Calu3 (cell line): ENCODE measurements around the gene TXN. TPM values are rescaled to one million over a fixed set of nuclear protein-coding genes. Genes with fewer than 3 reads are reported as not detected.
A peak's percentile ranks its signal among the peaks of the same experiment; 100 is the strongest.

Experiments
- BruUV-seq: library from RNA; stranded (reverse); fragments of 400-500 nt; replicated peaks from 2 replicates; lab custom pipeline; 2021; lab: Mats Ljungman, UMichigan
- CTCF ChIA-PET: fragments of 300-600 bp; sonication (Branson Sonifier 250); formaldehyde crosslinking; loops from one replicate; lab custom pipeline; 2022; ENCODE audit warnings: antibody characterized with exemption; lab: Charles Lee
- DNase-seq: peaks from one replicate; pipeline ENCODE4 v3.0.0; 2022
- H3K27ac Mint-ChIP-seq: one replicate; pipeline ENCODE4 v1.8.0; 2022; ENCODE audit warnings: mixed read lengths; ENCODE audit not compliant: unreplicated experiment
- H3K27me3 Mint-ChIP-seq: one replicate; pipeline ENCODE4 v1.8.0; 2022; ENCODE audit warnings: mixed read lengths; ENCODE audit not compliant: unreplicated experiment
- H3K36me3 Mint-ChIP-seq: one replicate; pipeline ENCODE4 v1.8.0; 2022; ENCODE audit warnings: mild to moderate bottlenecking, moderate library complexity, mixed read lengths; ENCODE audit not compliant: insufficient read depth, unreplicated experiment
- H3K4me1 Mint-ChIP-seq: one replicate; pipeline ENCODE4 v1.8.0; 2022; ENCODE audit warnings: mild to moderate bottlenecking, low read depth, mixed read lengths; ENCODE audit not compliant: unreplicated experiment
- H3K4me3 Mint-ChIP-seq: one replicate; pipeline ENCODE4 v1.8.0; 2022; ENCODE audit warnings: mild to moderate bottlenecking, low read depth, moderate library complexity, mixed read lengths; ENCODE audit not compliant: unreplicated experiment
- H3K9me3 Mint-ChIP-seq: one replicate; pipeline ENCODE4 v1.8.0; 2022; ENCODE audit warnings: low read depth, mixed read lengths; ENCODE audit not compliant: unreplicated experiment
- CTCF ChIP-seq: fragments of 200-600 bp; IDR thresholded peaks from one replicate; pipeline ENCODE4 v1.8.0; 2022; ENCODE audit warnings: antibody characterized with exemption; ENCODE audit not compliant: unreplicated experiment
- intact Hi-C: fragments of 100-400 bp; cut with micrococcal nuclease; formaldehyde crosslinking; loops from one replicate; pipeline ENCODE4 v1.10.0; 2022; ENCODE audit not compliant: unreplicated experiment
- total RNA-seq: library from RNA; stranded (reverse); gene quantifications from 2 replicates; pipeline ENCODE4 v1.2.3, GENCODE V29; 2022

TXN gene
- total RNA-seq, 1 experiment from 2014 or later: 278 TPM

GRCh38 chr9:110257956-110258355 lies 1.6 kb upstream of the TXN start:
- DNase-seq: no peak
- no peaks in the 10 kb centered on the region for H3K9me3 Mint-ChIP-seq
- H3K27ac Mint-ChIP-seq: peak overlapping the region; percentile 99
- peaks cover 42% of the 10 kb centered on the region for H3K4me1 Mint-ChIP-seq
- BruUV-seq: no TSS peak
- TF ChIP-seq CTCF: no peak
- H3K4me3 Mint-ChIP-seq: peak overlapping the region; percentile 96
- no peaks in the 10 kb centered on the region for H3K27me3 Mint-ChIP-seq
- intact Hi-C loops: loop anchor here (10.0 kb wide), 1 partner anchor 167 kb away; no protein-coding TSS in a partner anchor
- H3K36me3 Mint-ChIP-seq: peaks cover 28% of the 10 kb centered on the region
- CTCF ChIA-PET: interaction anchor here (0.9 kb wide), 1 partner anchor 26 kb away, joined by 4 read pairs; no protein-coding TSS in a partner anchor

- H3K4me1 Mint-ChIP-seq: peaks cover 47% of the 10 kb centered on the region
- peak overlapping the region; percentile 99 for H3K27ac Mint-ChIP-seq
- H3K36me3 Mint-ChIP-seq: peaks cover 28% of the 10 kb centered on the region
- intact Hi-C loops: loop anchor here (10.0 kb wide), 1 partner anchor 168 kb away; no protein-coding TSS in a partner anchor
- no peak for TF ChIP-seq CTCF
- no peaks in the 10 kb centered on the region for H3K9me3 Mint-ChIP-seq
- CTCF ChIA-PET: interaction anchor here (0.6 to 1.1 kb wide), 3 partner anchors 27 to 69 kb away, joined by 3 to 4 read pairs (median 4); no protein-coding TSS in a partner anchor
- TSS peak; percentile 82 for BruUV-seq
- no peak for DNase-seq
- no peaks in the 10 kb centered on the region for H3K27me3 Mint-ChIP-seq
- H3K4me3 Mint-ChIP-seq: peak overlapping the region; percentile 96
These were observed 962 bp upstream of the TXN start for GRCh38 chr9:110257097-110257841.

- BruUV-seq: no TSS peak
- no peaks in the 10 kb centered on the region for H3K9me3 Mint-ChIP-seq
- H3K4me3 Mint-ChIP-seq: peak overlapping the region; percentile 96
- H3K27me3 Mint-ChIP-seq: no peaks in the 10 kb centered on the region
- H3K4me1 Mint-ChIP-seq: peaks cover 55% of the 10 kb centered on the region
- CTCF ChIA-PET: interaction anchor here (0.6 to 1.1 kb wide), 3 partner anchors 28 to 273 kb away, joined by 3 to 5 read pairs (median 4); no protein-coding TSS in a partner anchor
- intact Hi-C loops: loop anchor here (10.0 kb wide), 1 partner anchor 169 kb away; no protein-coding TSS in a partner anchor
- H3K27ac Mint-ChIP-seq: peak overlapping the region; percentile 99
- H3K36me3 Mint-ChIP-seq: peaks cover 38% of the 10 kb centered on the region
- no peak for TF ChIP-seq CTCF
- peak; percentile 59 for DNase-seq
These were observed 586 bp downstream of the TXN start for GRCh38 chr9:110255463-110256379.

- H3K27me3 Mint-ChIP-seq: no peaks in the 10 kb centered on the region
- no peak for TF ChIP-seq CTCF
- peak overlapping the region; percentile 78 for H3K27ac Mint-ChIP-seq
- no peak for DNase-seq
- BruUV-seq: no TSS peak
- peaks cover 38% of the 10 kb centered on the region for H3K36me3 Mint-ChIP-seq
- CTCF ChIA-PET: no interaction called here
- peaks cover 56% of the 10 kb centered on the region for H3K4me1 Mint-ChIP-seq
- no peaks in the 10 kb centered on the region for H3K9me3 Mint-ChIP-seq
- intact Hi-C loops: loop anchor here (10.0 kb wide), 1 partner anchor 170 kb away; no protein-coding TSS in a partner anchor
- H3K4me3 Mint-ChIP-seq: peak overlapping the region; percentile 96
These were observed 1.3 kb downstream of the TXN start for GRCh38 chr9:110255034-110255462.
